ENCODE measurements around the gene TCERG1L. TPM values are rescaled to one million over a fixed set of nuclear protein-coding genes. Genes with fewer than 3 reads are reported as not detected.

Gene TCERG1L, protein sequence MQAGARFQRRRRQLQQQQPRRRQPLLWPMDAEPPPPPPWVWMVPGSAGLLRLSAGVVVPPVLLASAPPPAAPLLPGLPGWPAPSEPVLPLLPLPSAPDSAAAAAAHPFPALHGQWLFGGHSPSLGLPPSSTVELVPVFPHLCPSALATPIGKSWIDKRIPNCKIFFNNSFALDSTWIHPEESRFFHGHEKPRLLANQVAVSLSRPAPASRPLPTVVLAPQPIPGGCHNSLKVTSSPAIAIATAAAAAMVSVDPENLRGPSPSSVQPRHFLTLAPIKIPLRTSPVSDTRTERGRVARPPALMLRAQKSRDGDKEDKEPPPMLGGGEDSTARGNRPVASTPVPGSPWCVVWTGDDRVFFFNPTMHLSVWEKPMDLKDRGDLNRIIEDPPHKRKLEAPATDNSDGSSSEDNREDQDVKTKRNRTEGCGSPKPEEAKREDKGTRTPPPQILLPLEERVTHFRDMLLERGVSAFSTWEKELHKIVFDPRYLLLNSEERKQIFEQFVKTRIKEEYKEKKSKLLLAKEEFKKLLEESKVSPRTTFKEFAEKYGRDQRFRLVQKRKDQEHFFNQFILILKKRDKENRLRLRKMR
- total RNA-seq, result not detected in 2 replicates

DNA sequence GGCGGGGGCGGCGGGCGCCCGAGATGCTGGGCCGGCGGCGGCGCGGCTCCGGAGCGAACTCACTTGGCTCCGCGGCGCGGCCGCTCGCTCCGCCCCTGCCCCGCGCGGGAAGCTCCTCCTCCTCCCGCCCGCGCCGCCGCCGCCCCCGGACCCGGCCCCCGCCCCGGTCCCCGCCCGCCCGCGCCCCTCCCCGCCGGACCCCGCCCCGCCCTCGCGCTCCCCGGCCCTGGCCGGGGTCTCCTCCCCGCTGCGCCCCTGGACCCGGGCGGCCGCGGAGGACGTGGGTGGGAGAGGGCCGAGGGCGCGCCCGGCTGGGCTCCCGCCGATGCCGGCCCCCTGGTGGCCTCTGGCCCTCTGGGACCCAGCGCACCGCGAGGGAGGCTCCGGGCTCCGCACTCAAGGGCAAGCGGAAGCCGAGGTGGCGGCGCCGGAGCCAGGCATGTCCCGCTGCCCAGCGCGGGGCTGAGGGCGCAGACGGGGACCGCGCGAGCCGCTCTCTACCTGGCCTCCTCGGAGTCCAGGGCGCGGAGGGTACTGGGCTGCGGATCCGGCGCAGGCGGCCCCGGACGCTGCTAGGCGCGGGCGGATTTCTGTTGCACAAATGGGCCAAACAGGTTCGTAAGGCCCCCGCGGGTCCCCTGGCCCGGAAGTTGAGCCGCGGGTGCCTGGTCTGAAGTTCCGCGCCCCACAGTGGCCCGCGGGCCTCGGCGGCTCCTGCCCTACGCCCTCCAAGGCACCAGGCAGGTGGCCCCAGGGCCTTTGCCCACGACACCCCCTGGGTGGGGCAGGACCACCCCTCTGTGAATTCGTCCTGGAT, at the start of gene TCERG1L:
Gene TCERG1L, minus strand, starts transcription at position 61 of the 817 bp plus-strand sequence. CDS start 86 bp downstream, outside the sequence.

